Activated naive CD8-positive, alpha-beta T cell treated with anti-CD3 and anti-CD28 coated beads, Interleukin-2, amount 10 ng/mL, durations not matched to agents 7 days and 5 days (primary cell): ENCODE data around the gene ARMC12. TPM values are rescaled to one million over a fixed set of nuclear protein-coding genes. Genes with fewer than 3 reads are reported as not detected.

Experiments
- ATAC-seq: fragments of 150-1000 bp; cut with Tn5 transposase; one replicate; pipeline ENCODE4 v1.10.0; 2021; ENCODE audit warnings: low read depth, moderate library complexity
- POLR2A ChIA-PET: fragments of 350-600 bp; sonication (Branson Sonifier 250); formaldehyde crosslinking; loops from one replicate; lab custom pipeline; 2021; ENCODE audit warnings: antibody characterized with exemption; lab: Charles Lee
- DNase-seq: peaks from one replicate; pipeline ENCODE4 v3.0.0; 2021
- H3K27ac Mint-ChIP-seq: one replicate; pipeline ENCODE4 v1.8.0; 2022; ENCODE audit warnings: mild to moderate bottlenecking, mixed read lengths
- H3K27me3 Mint-ChIP-seq: one replicate; pipeline ENCODE4 v1.8.0; 2022; ENCODE audit warnings: mild to moderate bottlenecking, moderate library complexity, mixed read lengths
- H3K36me3 Mint-ChIP-seq: one replicate; pipeline ENCODE4 v1.8.0; 2021; ENCODE audit warnings: mild to moderate bottlenecking, mixed read lengths
- H3K4me1 Mint-ChIP-seq: one replicate; pipeline ENCODE4 v1.8.0; 2021; ENCODE audit warnings: mixed read lengths
- H3K4me3 Mint-ChIP-seq: one replicate; pipeline ENCODE4 v1.8.0; 2022; ENCODE audit warnings: mild to moderate bottlenecking, moderate library complexity, mixed read lengths
- H3K9me3 Mint-ChIP-seq: one replicate; pipeline ENCODE4 v1.8.0; 2021; ENCODE audit warnings: mixed read lengths
- total RNA-seq, 2 experiments: library from RNA; stranded (reverse); gene quantifications; one replicate each; pipeline ENCODE4 v1.2.3, GENCODE V29; 2021

The ARMC12 gene
- total RNA-seq, 2 experiments from 2014 or later, result 0.85 to 0.97 TPM

DNA sequence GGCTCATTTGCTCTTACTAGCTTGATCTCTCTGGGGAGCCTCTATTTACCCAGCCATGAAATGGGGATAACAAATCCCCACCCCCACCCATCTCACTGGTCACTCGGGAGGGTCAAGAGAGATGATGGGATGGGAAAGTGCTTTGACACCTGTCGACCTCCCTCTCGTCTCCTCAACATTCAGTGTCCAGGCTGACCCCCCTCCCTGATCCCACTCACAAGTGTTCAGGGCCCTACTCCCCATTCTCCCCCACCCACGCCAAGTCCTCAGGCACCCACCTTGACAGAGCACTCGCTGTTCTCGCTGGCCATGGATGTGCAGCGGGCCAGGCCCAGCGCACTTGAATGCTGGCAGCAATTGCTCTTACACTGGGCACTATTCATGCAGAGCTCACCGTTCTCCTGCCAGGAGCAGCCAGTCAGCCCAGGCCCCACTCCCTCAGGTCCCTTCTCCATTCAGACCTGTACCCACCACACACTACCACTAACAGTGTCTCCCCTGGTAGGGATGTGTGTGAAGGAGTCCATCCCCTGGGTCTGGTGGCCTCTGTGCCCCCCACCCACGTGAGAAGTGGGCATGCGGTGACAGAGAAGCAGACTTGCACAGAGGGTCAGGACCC is 58.7 kb downstream of the ARMC12 start:
- DNase-seq, result no peak
- no peak overlapping the region for H3K27ac Mint-ChIP-seq
- POLR2A ChIA-PET, result no interaction called here
- no peak for ATAC-seq
- H3K4me1 Mint-ChIP-seq, result no peaks in the 10 kb centered on the region
- H3K36me3 Mint-ChIP-seq, result no peaks in the 10 kb centered on the region
- no peaks in the 10 kb centered on the region for H3K9me3 Mint-ChIP-seq
- no peak overlapping the region for H3K4me3 Mint-ChIP-seq
- H3K27me3 Mint-ChIP-seq, result peaks cover 8% of the 10 kb centered on the region

DNA sequence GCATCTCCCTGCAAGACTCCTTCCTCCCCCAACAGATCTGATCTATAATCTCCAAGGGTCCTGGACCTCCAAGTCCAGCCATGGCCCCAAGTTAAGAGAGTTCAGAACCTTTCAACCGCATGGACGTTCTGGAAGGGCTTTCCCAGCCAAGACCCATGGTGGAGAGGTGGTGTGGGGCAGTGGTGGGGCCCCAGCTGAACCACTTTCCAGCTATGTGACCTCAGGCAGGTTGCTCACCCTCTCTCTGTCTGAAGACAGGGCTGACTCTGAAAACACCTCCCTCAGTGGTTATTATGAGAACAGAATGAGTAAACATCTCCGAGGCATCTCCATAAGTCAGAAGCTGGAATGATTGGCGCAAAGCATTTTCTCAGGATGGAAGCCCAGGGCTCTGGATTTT is 59.4 kb downstream of the ARMC12 start:
- H3K27me3 Mint-ChIP-seq, result peaks cover 9% of the 10 kb centered on the region
- H3K4me3 Mint-ChIP-seq, result no peak overlapping the region

DNA sequence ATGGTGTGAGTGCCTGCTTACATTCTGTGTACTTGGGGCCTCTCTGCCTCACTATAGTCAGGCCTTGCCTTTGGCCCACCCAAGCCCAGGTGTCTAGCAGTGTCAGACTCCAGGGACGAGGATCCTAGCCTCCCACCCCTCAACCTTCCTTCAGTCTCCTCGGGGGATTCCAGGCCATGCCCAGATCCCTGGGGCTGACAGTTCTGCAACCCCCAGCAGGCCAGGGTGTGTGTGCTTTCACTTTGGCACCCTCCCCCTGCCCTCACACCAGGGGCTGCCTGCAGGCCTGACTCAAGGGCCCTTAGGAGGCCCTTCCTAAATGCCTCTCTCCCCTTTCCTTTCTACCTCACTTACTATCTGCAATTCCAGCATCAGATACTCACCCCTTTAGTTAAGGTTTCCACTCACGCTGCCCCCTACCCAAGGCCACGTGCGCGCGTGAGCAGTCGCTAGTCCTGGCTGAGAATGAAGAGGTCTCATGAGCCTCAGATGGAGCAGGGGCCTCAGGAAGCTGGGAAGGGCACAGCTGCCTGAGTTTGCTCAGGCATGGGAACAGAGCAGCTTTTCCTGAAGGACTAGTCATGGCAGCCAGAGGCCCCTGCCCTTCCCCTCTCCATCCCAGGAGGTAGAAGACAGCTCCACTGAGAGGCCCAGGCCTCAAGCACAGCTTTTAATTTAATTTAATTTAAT is 61.1 kb downstream of the ARMC12 start:
- H3K4me3 Mint-ChIP-seq, result no peak overlapping the region
- peaks cover 8% of the 10 kb centered on the region for H3K27me3 Mint-ChIP-seq

More for the DNA sequence above, 59.4 kb downstream of the ARMC12 start:
- no peak overlapping the region for H3K27ac Mint-ChIP-seq
- ATAC-seq, result no peak
- POLR2A ChIA-PET, result no interaction called here
- no peaks in the 10 kb centered on the region for H3K36me3 Mint-ChIP-seq
- no peaks in the 10 kb centered on the region for H3K4me1 Mint-ChIP-seq
- no peaks in the 10 kb centered on the region for H3K9me3 Mint-ChIP-seq
- no peak for DNase-seq

More for the DNA sequence above, 61.1 kb downstream of the ARMC12 start:
- Mint-ChIP-seq H3K4me1 (no peaks in the 10 kb centered on the region), H3K36me3 (no peaks in the 10 kb centered on the region), H3K27ac (no peak overlapping the region), H3K9me3 (no peaks in the 10 kb centered on the region)
- no peak for DNase-seq
- no peak for ATAC-seq
- POLR2A ChIA-PET, result no interaction called here

Other genes with a start within 250 kb of the ARMC12 start
- under 1 TPM; 0.19 to 0.43 TPM for gene TEAD3, start 240.0 kb upstream of the ARMC12 start, total RNA-seq
- not detected for gene TULP1, start 224.1 kb upstream of the ARMC12 start, total RNA-seq
- 10 to 100 TPM; 78.6 to 79.8 TPM for gene FKBP5, start 48.1 kb upstream of the ARMC12 start, total RNA-seq
- not detected for gene CLPSL2, start 39.6 kb downstream of the ARMC12 start, total RNA-seq
- gene CLPSL1, start 44.0 kb downstream of the ARMC12 start, total RNA-seq, result not detected
- gene CLPS, start 60.3 kb downstream of the ARMC12 start, total RNA-seq, result not detected
- gene LHFPL5, start 68.3 kb downstream of the ARMC12 start, total RNA-seq, result not detected
- gene SRPK1, start 184.1 kb downstream of the ARMC12 start, total RNA-seq, result 10 to 100 TPM; 69.1 to 73.6 TPM